ENCODE measurements around the gene SEPTIN5. TPM values are rescaled to one million over a fixed set of nuclear protein-coding genes. Genes with fewer than 3 reads are reported as not detected.
A peak's percentile ranks its signal among the peaks of the same experiment; 100 is the strongest.

The SEPTIN5 gene
- total RNA-seq, 3 donors from 2014 or later (not counting 1 experiment from before 2014, with no cell fraction given) = 0.52 to 4.5 (median 1.9) TPM

- Mint-ChIP-seq H3K4me3 (no peak overlapping the region), H3K9me3 (no peaks in the 10 kb centered on the region), H3K4me1 (no peaks in the 10 kb centered on the region), H3K36me3 (no peaks in the 10 kb centered on the region), H3K27me3 (ENCODE audit: low read depth in 2 of 2) (peaks cover 4 to 17% of the 10 kb centered on the region in 2 donors), H3K27ac (no peak overlapping the region)
- Histone ChIP-seq H3K4me1 (ENCODE audit: control insufficient read depth, insufficient read depth, low read length) (no peaks in the 10 kb centered on the region), H3K27me3 (ENCODE audit: control insufficient read depth, insufficient read depth, low read length) (no peaks in the 10 kb centered on the region), H3K4me3 (ENCODE audit: low read length) (no peak overlapping the region), H3K36me3 (ENCODE audit: control insufficient read depth, insufficient read depth, low read length) (no peaks in the 10 kb centered on the region), H3K9me3 (ENCODE audit: control insufficient read depth, insufficient read depth, low read length) (no peaks in the 10 kb centered on the region), H3K27ac (ENCODE audit: low read length) (no peak overlapping the region)
- intact Hi-C loops (cut with micrococcal nuclease) = no loop called here
- 86% methylated on average over 22 of the region's 22 CpGs for WGBS (ENCODE audit: insufficient coverage)
- ATAC-seq (peak in 1 of 3 donors; percentile 35), DNase-seq (no peak)
- no peak for TF ChIP-seq CTCF (IDR thresholded peaks at IDR 0.05)
Measured at GRCh38 chr22:19687561-19688300, 26.6 kb upstream of the SEPTIN5 start.

- H3K36me3 ChIP-seq (ENCODE audit: control insufficient read depth, insufficient read depth, low read length) = no peaks in the 10 kb centered on the region
- Mint-ChIP-seq H3K4me3 (no peak overlapping the region), H3K36me3 (no peaks in the 10 kb centered on the region), H3K27me3 (ENCODE audit: low read depth in 2 of 2) (peaks cover 1 to 8% of the 10 kb centered on the region in 2 donors), H3K27ac (no peak overlapping the region), H3K4me1 (no peaks in the 10 kb centered on the region), H3K9me3 (no peaks in the 10 kb centered on the region)
- TF ChIP-seq CTCF (IDR thresholded peaks at IDR 0.05) = no peak
- intact Hi-C loops (cut with micrococcal nuclease) = no loop called here
- H3K4me3 ChIP-seq (ENCODE audit: low read length) = no peak overlapping the region
- DNase-seq (no peak), ATAC-seq (no peak)
- H3K27me3 ChIP-seq (ENCODE audit: control insufficient read depth, insufficient read depth, low read length) = no peaks in the 10 kb centered on the region
- 78% methylated on average over 21 of the region's 21 CpGs for WGBS (ENCODE audit: insufficient coverage)
- no peak overlapping the region for H3K27ac ChIP-seq (ENCODE audit: low read length)
- no peaks in the 10 kb centered on the region for H3K9me3 ChIP-seq (ENCODE audit: control insufficient read depth, insufficient read depth, low read length)
- H3K4me1 ChIP-seq (ENCODE audit: control insufficient read depth, insufficient read depth, low read length) = no peaks in the 10 kb centered on the region
Measured at GRCh38 chr22:19688301-19689290, 25.7 kb upstream of the SEPTIN5 start.

GRCh38 chr22:19689408-19689807, 24.9 kb upstream of the SEPTIN5 start:
- Mint-ChIP-seq H3K4me3 (no peak overlapping the region), H3K9me3 (no peaks in the 10 kb centered on the region), H3K27ac (no peak overlapping the region), H3K4me1 (no peaks in the 10 kb centered on the region), H3K36me3 (no peaks in the 10 kb centered on the region), H3K27me3 (ENCODE audit: low read depth in 2 of 2) (peaks cover 0 to 7% of the 10 kb centered on the region in 2 donors)
- Histone ChIP-seq H3K4me1 (ENCODE audit: control insufficient read depth, insufficient read depth, low read length) (no peaks in the 10 kb centered on the region), H3K9me3 (ENCODE audit: control insufficient read depth, insufficient read depth, low read length) (no peaks in the 10 kb centered on the region), H3K27ac (ENCODE audit: low read length) (no peak overlapping the region), H3K27me3 (ENCODE audit: control insufficient read depth, insufficient read depth, low read length) (no peaks in the 10 kb centered on the region), H3K4me3 (ENCODE audit: low read length) (no peak overlapping the region), H3K36me3 (ENCODE audit: control insufficient read depth, insufficient read depth, low read length) (no peaks in the 10 kb centered on the region)
- peak in 1 of 3 donors; percentile 36 for ATAC-seq
- no peak for DNase-seq
- no peak for TF ChIP-seq CTCF (IDR thresholded peaks at IDR 0.05)
- 36% methylated on average over 15 of the region's 15 CpGs for WGBS (ENCODE audit: insufficient coverage)
- intact Hi-C loops (cut with micrococcal nuclease) = no loop called here

Measured in natural killer cell (primary cell).